Activated naive CD8-positive, alpha-beta T cell treated with anti-CD3 and anti-CD28 coated beads, Interleukin-2, amount 50 U/mL, for 16 hours (primary cell): ENCODE measurements around the gene IFIT1B.
A peak's percentile ranks its signal among the peaks of the same experiment; 100 is the strongest.

Experiments used
- DNase-seq: peaks from one replicate; pipeline ENCODE4 v3.0.0-alpha.2; 2020; ENCODE audit warnings: low read depth, low spot score

The IFIT1B gene

GRCh38 chr10:89413398-89413912 lies 35.6 kb downstream of the IFIT1B start:
- no peak for DNase-seq

GRCh38 chr10:89414146-89414878 lies 36.5 kb downstream of the IFIT1B start, which contains the start of gene IFIT5:
TSS of gene IFIT5 (plus strand) at chr10:89414568. CDS start at chr10:89414799, 231 bp downstream.
- peak; percentile 25 for DNase-seq

- no peak for DNase-seq
Observed at GRCh38 chr10:89414879-89415821, 37.3 kb downstream of the IFIT1B start.

- no peak for DNase-seq
Observed at GRCh38 chr10:89416465-89416864, 38.6 kb downstream of the IFIT1B start.

GRCh38 chr10:89419548-89419947 lies 41.7 kb downstream of the IFIT1B start:
- DNase-seq, result no peak

- DNase-seq, result no peak
Observed at GRCh38 chr10:89421018-89421476, 43.2 kb downstream of the IFIT1B start.

- no peak for DNase-seq
Observed at GRCh38 chr10:89425000-89425399, 47.1 kb downstream of the IFIT1B start.

- no peak for DNase-seq
Observed at GRCh38 chr10:89426230-89426868, 48.5 kb downstream of the IFIT1B start.

- DNase-seq, result no peak
Observed at GRCh38 chr10:89427629-89428028, 49.8 kb downstream of the IFIT1B start.

- no peak for DNase-seq
Observed at GRCh38 chr10:89428877-89429276, 51.0 kb downstream of the IFIT1B start.

- no peak for DNase-seq
Observed at GRCh38 chr10:89431977-89432376, 54.1 kb downstream of the IFIT1B start.
